Eye (tissue), 1 donor: Measurements from ENCODE around the gene RAD50.
"Not testable (repeated sequence)": the region's sequence is repeated elsewhere in the genome, so short reads cannot be mapped to it uniquely, and the experiment has no call there.

Experiments
- DNase-seq: peaks from one replicate; pipeline ENCODE4 v3.0.0-alpha.2; 2015

RAD50 gene

DNA sequence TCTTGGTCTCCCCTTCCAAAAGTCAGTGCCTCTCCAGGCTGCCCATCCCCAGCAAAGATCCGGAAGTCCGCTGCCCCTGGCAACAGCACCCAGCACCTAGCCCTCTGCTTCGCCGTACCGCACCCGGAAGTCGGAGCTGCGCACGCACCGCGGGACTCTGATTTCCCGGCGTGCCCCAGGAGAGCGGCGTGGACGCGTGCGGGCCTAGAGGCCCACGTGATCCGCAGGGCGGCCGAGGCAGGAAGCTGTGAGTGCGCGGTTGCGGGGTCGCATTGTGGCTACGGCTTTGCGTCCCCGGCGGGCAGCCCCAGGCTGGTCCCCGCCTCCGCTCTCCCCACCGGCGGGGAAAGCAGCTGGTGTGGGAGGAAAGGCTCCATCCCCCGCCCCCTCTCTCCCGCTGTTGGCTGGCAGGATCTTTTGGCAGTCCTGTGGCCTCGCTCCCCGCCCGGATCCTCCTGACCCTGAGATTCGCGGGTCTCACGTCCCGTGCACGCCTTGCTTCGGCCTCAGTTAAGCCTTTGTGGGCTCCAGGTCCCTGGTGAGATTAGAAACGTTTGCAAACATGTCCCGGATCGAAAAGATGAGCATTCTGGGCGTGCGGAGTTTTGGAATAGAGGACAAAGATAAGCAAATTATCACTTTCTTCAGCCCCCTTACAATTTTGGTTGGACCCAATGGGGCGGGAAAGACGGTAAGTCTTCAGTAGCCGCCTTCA is at the start of gene RAD50:
RAD50 (plus strand) TSS at position 215 of the 715 bp plus-strand sequence; CDS start at position 563, 348 bp downstream.
- peak; percentile 95 for DNase-seq

DNA sequence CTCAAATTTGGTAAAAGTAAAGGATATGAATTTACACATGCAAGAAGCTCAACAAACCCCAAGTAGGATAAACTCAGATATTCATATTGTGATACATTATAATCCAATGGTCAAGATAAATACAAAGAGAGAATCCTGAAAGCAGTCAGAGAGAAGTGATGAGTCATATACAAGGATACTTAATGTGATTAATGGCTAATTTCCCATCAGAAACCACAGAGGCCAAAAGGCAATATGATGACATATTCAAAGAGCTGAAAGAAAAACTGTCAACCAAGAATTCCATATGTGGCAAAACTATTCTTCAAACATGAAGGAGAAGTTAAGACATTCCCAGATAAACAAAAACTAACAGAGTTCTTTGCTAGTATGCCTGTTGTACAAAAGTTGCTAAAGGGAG is 46.7 kb upstream of the RAD50 start:
- no peak for DNase-seq

DNA sequence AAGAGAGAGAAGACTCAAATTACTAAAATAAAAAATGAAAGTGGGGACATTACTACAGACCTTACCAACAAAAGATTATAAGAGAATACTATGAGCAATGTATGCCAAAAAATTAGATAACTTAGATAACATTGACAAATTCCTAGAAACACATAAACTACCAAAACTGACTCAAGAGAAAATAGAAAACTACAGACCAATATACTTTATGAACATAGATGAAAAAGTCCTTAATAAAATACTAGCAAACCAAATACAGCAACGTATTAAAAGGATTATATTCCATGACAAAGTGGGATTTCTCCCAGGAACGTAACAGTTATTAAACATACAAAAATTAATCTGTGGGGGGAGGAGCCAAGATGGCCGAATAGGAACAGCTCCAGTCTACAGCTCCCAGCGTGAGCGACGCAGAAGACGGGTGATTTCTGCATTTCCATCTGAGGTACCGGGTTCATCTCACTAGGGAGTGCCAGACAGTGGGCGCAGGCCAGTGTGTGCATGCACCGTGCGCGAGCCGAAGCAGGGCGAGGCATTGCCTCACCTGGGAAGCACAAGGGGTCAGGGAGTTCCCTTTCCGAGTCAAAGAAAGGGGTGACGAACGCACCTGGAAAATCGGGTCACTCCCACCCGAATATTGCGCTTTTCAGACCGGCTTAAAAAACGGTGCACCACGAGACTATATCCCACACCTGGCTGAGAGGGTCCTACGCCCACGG is 43.0 kb upstream of the RAD50 start:
- not testable (repeated sequence) for DNase-seq

DNA sequence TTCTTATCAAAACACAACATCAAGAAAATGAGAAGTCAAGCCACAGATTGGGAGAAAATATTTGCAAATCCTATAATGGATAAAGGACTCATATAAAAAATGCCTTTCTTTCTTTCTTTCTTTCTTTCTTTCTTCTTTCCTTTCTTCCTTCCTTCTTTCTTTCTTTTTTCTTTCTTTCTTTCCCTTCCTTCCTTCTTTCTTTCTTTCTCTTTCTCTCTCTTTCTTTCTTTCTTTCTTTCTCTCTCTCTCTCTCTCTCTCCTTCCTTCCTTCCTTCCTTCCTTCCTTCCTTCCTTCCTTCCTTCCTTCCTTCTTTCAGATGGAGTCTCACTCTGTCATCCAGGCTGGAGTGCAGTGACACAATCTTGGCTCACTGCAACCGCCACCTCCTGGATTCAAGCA is 34.7 kb upstream of the RAD50 start:
- not testable (repeated sequence) for DNase-seq

DNA sequence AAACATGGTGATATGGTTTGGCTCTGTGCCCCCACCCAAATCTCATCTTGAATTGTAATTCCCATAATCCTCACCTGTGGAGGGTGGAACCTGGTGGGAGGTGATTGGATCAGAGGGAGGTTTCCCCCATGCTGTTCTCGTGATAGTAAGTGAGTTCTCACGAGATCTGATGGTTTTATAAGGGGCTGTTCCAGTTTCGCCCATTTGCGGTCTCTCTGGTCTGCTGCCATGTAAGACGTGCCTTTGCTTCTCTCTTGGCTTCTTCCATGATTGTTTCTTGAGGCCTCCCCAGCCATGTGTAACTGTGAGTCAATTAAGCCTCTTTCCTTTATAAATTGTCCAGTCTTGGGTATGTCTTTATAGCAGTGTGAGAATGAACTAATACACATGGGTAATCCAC is 31.9 kb upstream of the RAD50 start:
- not testable (repeated sequence) for DNase-seq

DNA sequence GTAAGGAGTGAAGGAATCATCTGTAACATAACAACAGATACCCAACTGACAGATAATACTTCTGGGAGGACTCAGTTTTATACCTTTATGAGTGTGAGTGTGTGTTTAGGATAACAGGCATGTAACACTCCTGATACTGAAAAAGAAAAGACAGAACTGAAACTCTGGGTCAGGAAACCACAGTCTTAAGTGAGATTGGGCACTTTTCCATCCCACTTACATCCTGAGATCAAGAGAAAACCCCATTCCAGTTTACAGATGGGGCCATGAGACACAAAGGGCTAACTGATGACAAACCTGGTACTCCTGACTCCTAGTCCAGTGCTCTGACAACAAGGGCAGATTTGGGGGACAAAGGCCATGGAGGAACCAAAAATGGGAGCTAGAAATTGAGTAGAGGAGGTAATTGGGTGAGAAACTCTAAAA is 31.5 kb upstream of the RAD50 start:
- DNase-seq: no peak

DNA sequence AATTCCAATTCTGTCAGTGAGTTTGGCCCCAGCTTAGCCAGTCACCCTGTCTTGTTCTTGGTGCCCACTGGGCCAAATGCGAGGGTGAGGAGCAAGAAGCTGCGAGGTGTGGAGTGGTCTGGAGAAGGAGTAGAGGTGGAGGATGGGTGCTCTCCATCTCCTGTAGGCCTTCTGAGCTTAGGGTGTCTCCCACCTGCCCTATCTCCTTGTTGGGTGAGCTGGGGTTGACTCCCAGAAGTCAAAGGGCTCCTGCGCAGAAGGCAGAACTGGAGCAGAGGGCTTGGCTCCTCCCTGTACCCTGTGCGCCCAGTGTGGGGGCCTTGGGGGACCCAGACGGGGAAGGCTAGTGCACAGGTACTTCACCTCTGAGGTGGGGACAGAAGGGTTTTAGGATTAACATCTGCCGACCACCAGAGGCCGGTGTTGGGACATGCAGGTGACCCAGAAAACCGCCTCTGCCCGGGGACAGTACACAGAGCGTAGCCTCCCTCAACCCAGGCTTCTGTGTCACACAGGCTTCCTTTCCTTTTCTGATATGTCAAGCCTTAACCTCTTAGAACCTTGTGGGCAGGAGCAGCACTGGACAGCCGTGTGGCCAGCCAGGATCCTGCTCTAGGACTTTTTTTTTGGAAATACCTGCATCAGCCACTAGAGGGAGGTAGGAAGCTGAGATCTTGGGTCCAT is 30.3 kb upstream of the RAD50 start:
- peak; percentile 90 for DNase-seq

DNA sequence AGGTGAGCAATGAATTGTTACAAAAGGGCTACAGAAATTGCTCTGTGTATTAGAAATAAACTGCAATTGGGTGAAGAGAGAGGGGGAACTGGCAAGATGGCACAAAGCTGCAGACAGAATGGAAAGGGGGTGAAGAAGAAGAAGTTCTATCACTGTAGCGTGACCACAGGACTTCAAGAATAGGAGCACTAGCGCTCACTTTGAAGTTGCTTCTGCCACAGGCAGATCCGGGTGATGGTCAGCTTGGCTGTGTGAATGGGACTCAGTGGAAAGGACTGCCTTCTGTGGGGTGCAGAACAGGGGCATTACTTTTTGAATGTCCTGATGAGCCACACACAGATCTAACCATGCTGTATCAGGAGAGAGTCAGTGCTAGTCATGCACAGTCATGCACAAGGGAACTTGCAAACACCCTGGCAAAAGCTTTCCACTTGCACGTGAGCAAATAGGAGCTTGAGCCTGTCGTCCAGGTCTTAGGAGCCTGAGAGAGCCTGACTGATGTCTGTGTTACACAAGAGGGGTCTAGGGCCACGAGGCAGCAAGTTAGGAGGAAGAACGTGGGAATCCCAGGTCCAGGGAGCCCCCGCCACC is 29.7 kb upstream of the RAD50 start:
- no peak for DNase-seq

DNA sequence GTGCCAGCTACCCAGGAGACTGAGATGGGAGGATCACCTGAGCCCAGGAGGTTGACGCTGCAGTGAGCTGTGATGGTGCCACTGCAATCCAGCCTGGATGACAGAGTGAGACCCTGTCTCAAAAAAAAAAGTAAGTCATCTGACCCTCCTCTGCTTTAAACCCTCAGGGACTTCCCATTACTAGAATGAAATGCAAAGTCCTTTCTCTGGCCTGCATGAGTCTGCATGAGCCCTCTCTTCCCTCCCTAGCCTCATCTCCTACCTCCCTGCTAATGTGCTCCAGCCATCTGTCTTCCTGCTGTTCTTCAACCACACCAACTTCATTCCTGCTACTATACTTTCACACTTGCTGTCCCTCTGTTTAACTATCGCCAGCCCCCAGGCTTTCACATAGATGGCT is 28.8 kb upstream of the RAD50 start:
- DNase-seq: no peak

DNA sequence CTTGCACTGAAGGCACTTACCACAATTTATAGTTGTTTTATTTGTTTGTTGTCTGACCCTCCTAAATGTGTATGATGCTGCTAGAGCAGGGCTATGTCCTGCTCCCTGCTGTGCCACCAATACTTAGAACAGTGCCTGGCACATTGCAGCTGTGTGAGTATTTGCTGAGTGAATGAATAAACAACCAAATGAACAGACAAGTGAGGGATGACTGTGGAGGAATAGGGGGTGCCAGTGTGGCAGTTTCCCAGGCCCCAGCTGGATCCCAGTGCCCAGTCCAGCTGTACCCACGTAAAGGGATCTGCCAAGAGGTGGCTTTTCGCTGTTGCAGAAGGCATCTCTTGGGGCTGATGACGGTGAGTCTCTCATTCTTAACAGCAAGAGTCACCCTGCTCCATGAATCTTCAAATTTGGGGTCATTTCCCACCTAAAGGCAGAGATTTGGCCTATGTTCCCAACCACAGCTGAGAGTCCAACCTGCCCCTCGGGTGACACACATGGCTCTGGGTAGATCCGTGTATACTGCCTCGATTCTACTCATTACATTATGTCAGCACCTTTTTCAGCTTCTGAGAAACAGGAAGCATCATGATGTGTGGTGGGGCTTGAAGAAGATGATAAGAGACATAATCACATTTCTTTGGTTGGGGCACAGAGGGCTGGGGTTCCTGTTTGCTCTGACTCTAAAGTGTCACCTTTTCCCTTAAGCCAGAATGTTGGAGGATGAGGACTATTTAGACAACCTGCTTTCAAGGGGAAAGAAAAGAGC is 27.7 kb upstream of the RAD50 start:
- no peak for DNase-seq

DNA sequence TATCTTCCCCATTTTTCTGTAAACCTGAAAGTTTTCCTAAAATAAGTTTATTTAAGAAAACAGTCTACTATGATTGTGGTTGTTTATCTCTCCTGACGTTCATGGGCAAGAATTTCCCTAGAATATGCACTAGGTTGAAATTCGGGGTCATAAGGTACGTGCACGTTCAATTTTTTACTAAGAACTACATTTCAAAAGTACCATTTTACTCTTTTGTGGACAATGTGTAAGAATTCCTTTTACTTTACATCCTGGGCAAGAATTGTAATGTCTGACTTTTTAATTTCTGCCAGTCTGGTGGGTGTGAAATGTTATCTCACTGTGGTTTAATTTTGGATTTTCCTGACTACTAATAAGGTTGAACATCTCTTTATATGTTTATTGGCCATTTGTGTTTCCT is 25.8 kb upstream of the RAD50 start:
- no peak for DNase-seq

DNA sequence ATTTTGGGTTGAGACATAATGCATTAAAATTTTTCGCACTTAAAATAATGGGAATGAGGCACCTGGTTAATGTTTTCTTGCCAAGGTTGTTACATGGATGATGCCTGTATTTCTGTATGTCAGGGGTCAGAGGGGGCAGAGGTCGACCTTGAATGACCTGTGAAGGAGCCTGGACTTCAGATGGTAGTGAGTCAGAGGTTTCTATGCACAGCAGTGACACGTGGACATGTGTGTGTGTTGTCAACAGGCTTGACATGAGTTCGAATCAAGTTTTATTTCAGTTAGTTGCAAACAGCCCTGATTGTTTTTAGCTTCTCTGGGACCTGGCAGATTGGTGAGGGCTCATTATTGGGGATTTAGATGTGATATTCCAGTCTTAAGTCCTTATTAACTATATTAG is 17.1 kb upstream of the RAD50 start:
- no peak for DNase-seq

DNA sequence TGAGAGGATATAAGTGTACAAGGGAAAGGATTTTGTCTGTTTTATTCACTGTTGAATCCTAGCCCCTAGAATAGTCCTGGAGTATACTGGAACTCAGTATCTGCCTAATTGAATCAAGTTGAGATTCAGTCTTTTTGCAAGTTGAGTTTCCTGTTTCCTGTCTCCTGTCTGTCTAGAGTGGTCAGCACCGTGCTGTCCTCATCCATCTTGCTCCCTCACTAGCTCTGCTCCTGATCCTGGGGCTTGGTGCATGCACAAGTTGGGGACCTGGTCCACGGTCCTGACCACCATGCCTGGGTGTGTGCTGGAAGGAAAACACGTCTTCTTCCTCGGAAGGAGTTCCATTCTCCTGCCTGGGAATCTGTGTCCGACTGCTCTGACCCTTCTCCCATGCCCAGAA is 16.6 kb upstream of the RAD50 start:
- DNase-seq: no peak

DNA sequence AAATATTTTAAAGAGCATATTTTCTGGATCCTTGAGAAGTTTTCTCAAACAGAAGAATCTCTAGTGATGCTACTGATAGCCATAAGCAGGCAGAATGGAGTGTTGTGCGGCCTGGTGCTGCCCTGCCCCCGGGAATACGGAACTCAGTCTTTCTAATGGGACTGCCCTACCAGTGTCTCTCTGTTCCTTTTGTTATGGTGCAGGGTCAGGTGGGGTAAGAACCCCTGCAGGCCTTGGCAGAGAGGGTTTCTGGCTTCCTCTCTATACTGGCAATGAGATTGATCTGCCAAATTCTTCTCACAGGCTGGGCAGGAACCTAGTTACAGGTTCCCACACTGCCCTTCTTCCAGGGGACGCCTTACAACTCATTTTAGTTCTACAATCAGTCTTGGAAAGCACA is 16.0 kb upstream of the RAD50 start:
- no peak for DNase-seq

DNA sequence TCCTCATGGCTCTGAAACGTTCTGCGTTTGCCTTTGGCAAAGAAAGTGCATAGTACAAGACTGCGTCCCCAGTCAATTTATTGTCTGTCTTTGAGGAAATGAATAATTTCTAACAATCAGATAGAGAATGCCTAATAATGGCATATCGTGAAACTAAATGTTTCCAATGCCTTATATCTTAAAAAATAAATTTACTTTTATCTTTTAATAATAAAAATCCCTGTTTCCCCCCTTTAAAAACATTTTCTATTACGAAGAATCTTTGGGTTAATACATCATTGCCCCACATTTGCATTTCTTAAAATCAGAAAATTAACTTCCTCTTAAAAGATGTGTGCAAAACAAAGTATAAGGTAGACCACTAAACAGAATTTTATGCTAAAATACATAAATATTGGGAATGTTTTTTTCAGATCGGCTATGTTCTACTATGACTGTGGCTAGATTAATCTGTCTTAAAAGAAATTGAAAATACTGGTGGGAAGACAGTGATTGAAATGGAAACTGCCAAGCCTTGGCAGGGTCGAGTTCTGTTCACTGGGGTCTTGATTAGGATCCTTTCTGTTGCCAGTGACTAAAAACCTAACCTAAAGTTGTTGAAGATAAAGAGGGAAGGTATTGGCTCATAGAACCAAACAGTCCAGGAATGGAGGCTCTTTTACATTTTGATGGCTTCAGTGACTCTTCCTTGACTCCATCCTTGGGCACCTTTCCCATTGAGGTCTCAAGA is 13.1 kb upstream of the RAD50 start, which contains the start of gene IL5:
IL5 (minus strand) TSS at position 51 of the 730 bp plus-strand sequence; CDS start at position 7, 44 bp downstream.
- no peak for DNase-seq

DNA sequence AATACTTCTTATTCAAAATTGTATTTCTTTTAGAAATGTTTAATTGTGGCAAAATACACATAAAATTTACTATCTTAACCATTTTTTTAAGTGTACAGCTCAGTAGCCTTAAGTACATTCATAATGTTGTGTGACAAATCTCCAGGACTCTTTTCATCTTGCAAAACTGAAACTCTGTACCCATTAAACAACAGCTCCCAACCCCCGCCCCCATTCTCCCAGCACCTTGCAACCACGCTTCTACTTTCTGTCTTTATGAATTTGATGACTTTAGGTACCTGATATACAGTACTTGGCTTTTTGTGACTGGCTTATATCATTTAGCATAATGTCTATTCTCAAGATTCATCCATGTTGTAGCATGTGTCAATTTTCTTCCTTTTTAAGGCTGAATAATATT is 10.7 kb upstream of the RAD50 start:
- DNase-seq: no peak

DNA sequence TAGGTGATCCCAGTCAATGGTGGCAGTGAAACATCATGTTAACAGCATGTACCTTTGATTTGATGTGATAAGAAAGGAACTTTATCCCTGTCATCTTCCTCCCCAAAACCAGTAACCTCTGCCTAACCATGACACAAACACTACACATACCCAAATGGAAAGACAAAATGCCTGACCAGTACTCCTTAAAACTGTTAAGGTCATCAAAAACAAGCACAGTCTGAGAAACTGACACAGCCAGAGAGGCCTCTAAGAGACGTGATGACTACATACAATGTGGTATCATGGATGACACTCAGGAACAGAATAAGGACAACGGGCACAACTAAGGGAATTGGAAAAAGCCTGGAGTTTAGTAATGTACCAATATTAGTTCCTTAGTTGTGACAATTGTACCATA is 9.5 kb upstream of the RAD50 start:
- DNase-seq: no peak

DNA sequence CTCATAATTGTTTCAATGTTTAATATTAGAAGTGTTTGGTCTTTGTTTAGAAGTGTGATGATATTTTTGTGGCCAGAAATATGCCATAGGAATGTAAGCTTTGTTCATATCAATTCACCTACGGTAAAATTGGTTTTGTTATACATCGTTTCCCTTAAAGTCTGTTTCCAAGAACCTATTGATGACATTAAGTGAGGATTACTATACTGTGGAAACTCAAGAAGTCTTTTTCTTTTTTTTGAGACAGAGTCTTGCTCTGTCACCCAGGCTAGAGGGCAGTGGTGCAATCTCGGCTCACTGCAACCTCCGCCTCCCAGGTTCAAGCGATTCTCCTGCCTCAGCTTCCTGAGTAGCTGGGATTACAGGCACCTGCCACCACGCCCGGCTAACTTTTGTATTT is 7.9 kb upstream of the RAD50 start:
- DNase-seq: not testable (repeated sequence)

DNA sequence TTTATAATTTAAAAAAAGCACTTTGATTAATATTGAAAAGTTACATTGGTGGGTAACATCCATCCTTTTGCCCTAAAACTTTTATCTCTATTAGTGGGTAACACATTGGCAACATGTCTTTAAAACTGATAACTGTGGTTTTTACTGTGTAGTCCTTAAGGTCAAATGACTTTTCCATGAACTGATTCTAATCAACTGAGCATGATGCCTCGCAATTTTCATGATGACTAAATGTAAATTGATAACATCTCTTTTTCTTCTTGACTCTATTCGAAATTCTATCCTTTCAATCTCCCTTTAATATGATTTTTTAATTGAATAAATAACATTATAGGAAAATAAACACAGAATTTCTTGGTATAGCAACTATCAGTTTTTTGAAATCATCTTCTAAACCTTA is 7.2 kb upstream of the RAD50 start:
- DNase-seq: no peak

DNA sequence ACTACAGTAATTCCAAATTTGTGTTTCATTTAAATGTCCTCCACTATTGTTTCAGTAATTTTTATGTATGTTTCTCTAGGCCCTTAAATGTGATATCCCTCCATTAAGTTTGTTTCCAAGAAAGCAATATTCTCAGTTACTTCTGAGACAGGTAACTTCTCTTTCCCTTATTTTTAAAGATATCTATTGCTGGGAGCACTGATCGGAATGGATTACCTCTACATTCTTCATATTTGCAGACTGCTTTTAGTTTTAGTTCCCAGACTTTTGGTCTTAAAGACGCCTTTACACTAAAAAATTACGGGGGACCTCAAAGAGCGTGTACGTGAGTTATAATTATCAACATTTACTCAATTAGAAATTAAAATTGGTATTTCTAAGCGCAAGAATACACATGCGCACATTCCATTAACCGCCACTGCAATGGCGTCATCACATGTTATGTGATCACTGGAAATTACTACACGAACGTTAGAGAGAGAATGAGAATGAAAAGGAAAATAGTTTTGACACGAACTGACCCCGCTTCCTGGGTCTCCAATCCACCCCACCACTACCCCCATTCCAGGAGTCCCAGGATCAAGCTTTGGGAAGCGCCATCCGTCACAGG is 519 bp upstream of the RAD50 start:
- DNase-seq: peak; percentile 51

DNA sequence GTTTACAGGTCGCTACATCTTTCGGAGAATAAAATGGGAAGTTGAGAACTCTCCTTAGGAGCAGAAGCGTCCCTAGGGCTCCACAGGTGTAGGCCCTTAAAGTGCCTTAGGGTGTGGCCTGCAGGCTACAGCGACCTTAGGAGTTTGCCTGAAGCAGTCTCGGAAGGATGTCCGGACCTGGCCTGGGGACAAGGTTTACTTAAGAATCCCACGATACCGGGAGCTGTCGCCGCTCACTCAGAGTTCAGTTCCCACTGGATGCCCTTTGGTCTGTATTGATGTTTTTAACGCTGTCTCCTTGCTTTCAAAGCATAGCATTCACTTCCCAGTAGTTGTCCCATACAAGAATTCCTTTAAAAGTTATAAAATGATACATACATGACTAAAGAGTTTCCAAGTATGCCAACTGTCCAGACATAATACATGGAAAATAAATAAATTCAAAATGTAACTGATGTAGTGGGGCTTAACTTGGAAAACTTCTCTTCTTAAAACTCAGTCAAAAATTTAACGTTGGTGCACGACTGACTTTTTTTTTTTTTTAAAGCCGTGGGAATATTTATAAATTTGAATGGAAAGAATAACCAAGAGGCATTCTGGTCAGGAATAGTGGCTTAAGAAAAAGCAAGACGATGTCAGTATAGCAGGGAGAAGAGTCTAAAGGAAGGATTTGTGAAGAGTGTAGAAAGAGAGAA is 848 bp downstream of the RAD50 start:
- no peak for DNase-seq
